Activated T-helper 1 cell treated with anti-CD3 and anti-CD28 coated beads, Interleukin-2, amount 50 U/mL, for 16 hours (primary cell): ENCODE results near the gene NF2.

ENCODE experiments used
- DNase-seq, 2 donors: peaks; one replicate each; pipeline ENCODE4 v3.0.0-alpha.2; 2020; ENCODE audit warnings: low read depth in 1 of 2, low spot score in 1 of 2

NF2 gene

GRCh38 chr22:29701155-29701999 is 97.9 kb downstream of the NF2 start:
- no peak for DNase-seq

DNA sequence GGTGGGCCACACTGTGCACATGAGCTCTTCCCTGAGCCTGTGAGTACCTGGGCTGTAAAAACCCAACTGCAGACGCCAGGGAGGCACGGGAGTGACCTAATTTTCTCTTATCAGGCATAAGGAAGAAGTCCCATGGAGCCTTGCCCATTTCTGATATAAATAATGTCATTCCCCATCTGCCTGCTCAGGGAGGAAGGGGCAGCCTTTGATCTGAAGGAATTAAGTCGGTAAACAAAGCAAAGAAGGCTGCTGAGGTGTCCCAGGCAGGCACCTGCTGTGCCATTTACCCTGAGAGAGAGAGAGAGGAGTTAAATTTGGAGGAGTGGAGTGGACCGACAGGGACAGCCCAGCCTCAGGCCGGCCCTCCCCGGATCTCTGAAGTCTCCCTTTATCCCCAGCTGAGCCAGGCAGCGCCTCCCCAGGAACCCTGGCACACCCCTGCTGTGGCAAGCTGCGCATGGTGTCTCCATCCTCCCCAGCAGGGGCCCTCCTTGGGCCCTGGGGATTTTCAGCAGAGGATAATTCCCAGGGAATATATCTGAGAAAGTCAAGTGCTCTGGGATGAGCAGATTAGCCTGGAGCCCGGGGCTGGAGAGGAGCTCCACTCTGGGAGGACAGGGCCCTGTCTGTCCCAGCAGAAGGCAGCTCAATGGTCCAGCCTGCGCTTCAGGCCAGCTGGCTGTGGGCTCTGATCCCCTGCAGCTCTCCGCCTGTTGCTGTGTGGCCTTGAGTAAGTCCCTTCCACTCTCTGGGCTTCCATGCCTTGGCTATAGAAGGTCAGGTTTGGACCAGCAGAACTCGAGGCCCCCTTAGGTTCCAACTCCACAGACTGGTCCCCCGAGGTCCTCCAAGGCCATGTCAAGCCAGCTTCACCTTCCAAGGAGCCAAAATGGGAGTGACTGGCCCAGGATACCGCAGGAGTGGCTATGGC is 98.8 kb downstream of the NF2 start:
- DNase-seq: no peak

DNA sequence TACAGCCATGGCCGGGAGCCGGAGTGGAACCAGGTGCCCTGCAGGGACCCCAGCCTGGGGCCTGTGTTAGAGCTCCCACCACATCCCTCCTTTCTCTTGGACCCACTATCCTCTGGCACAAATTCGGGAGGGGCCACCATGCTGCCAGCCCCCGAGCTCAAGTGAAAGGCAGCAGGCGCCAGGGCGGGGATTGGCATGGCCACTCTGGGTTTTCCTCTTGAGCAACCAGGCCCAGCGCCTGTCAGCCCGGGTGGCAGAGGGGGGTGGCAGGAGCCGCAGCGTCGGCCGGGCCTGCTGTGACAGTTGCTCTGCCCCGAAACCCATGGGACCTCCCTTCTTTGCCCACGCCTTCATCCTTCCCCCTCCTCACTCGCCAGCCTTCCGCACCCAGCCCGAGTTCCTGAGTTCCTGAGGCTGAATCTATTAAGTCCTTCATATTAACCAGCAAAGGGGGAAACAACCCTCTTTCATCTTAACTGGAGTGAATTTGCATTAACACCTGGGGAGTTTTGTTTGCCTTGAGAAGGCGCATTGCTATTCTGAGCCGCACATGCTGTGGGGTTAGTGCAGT is 99.6 kb downstream of the NF2 start:
- no peak for DNase-seq

DNA sequence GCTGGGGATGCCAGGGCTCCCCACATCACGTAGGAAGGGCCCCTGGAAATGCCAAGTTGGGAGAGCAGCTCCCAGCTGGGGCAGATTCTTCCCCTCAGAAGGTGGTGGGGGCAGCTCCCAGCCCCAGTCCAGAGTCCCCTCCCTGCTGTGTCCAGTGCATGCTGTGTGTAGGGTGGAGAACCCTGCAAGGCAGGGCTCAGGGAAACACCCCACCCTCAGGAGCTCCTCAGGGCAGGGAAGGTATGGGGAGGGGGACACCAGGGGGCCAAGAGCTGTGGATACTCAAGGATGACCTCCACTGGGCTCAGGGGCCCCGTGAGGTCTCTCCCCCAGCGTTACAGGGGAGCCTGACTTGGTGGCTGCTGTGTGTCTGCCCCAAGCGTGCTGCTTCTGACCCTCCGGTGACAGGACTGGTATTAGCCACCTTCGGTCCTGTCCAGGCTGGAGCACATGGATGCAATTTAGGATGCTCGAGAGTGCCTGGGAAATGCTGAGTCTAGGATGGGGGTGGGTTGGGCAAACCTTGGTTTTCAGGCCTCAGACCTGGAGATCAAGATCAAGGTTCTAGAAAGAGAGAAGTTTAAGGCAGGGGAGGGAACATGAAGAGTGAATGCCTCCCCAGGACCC is 100.2 kb downstream of the NF2 start:
- no peak for DNase-seq

DNA sequence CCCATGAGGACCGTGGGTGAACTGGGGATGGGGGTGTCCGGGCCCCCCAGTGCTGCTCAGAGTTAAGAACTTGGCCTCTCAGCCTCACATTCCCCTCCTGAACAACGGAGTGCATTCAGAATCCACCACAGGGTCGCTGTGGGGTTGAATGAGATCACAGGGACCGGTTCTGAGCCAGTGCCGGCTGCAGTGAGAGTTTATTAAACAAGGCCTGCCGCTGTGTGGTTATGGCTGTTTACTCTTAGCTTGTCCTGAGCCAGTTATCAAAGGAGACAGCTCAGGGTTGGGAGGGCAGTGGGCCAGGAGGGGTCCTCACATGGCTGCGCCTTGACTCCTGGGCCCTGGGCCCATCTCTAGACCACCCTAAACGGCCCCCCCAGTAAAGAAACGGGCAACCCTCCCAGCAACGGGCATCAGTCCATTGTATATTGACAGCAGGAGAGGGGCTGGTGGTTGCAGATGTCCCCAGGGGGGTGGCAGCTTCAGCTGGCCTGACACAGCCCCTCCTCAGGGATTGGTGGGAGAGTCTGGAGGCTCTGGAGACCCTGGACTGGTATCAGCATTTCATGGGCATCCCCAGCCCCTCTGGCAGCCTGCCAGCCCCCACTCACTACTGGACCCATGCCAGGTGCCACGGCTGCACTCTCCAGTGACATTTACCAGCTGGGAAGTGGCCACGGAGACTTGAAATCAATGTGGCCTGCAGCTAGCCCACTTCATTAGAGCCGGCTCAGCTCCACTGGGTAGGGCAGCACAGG is 101.3 kb downstream of the NF2 start:
- DNase-seq: no peak

GRCh38 chr22:29705651-29706050 is 102.2 kb downstream of the NF2 start:
- DNase-seq: no peak

DNA sequence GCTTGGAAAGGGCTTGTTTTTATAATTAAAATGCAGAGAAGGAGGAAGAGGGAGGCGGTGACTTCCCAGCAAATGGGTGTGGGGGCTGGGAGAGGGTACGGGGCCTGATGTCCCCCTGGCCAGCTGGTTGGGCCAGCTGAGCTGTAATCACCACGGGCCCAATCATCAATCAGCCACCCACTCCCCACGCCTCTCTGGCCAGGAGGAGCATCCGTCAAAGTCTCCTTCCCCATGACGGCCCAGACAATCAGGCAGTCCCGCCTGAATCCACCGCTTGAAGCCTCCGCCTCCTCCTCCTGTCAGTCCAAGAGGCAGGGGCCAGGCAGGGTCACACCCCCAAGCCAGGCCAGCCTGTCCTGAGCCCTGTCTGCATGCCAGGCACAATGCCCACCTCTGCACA is 103.1 kb downstream of the NF2 start:
- DNase-seq: no peak

DNA sequence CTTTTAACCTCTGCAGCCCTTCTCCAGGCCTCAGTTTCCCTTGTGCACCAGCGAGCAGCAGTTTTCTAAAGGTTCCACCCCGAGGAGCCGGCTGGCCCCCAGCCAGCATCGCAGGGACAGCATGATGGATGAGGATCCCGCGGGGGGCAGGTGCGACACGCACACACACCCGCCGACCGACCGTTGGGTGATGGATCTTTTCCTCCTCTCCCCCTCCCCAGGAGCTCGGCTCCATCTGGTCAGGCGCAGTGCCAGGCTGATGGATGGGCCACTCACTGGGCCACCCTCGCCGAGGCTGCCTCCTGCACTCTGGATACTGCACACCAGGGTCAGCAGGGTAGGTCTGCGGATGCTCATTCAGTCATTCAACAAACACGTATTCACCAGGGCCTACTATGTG is 103.6 kb downstream of the NF2 start:
- DNase-seq: no peak

GRCh38 chr22:29707471-29707870 is 104.0 kb downstream of the NF2 start:
- DNase-seq: no peak

- no peak for DNase-seq
These were observed 106.8 kb downstream of the NF2 start for GRCh38 chr22:29710193-29710592.

GRCh38 chr22:29710922-29711593 is 107.6 kb downstream of the NF2 start:
- no peak for DNase-seq

- no peak for DNase-seq
These were observed 108.7 kb downstream of the NF2 start for GRCh38 chr22:29712119-29712518.

GRCh38 chr22:29713156-29713727 is 109.8 kb downstream of the NF2 start:
- no peak for DNase-seq

- no peak for DNase-seq
These were observed 111.8 kb downstream of the NF2 start for GRCh38 chr22:29715240-29715639.

- no peak for DNase-seq
These were observed 112.3 kb downstream of the NF2 start for GRCh38 chr22:29715705-29716104.

- DNase-seq: no peak
These were observed 113.5 kb downstream of the NF2 start for GRCh38 chr22:29716814-29717545.

GRCh38 chr22:29717789-29718188 is 114.4 kb downstream of the NF2 start:
- no peak for DNase-seq

DNA sequence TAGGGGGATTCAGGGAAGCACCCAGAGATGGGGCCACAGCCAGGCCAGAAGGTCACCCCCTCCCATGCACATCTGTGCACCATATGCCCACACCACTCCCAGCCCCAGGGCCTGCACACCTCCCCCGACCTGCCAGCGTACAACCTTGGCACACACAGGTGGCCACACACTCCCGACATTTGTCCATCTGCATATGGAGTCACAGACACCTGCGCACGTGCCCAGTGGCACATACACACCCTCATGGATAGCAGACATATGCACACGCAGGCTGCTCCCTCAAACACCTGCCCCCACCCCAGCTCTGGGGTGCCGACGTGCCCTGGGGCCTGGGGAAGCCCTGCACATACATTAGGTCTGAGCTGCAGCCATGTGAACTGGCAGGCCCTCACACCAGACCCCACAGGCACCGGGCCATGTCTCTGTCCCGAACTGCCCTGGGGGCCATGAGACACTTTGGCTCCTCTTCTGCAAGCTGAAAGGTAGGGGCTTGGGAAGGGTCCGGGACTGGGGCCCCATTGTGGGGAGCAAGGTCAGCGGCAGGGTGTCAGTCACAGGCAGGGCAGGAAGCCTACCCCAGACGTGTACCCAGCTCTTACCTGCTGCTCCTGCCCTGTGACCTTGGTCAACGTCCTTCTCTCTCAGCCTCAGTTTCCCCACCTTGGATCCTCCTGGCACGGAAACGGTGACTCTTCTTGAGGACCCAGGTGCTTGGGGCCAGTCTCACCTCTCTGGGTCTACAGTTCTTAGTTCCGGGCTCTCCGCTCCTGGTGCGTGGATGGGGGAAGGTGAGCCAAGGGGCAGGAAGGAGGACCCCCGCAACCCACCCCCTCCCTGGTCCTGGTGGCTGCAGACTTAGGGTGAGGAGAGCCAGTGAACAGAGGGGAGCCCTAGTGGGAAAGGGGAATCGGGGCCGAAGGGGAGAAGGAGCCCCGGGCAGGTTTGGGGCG is 115.8 kb downstream of the NF2 start:
- DNase-seq: no peak
